HG03039 (cell line): ENCODE results near the gene LSM7.

Experiments
- ATAC-seq: cut with Tn5 transposase; IDR thresholded peaks from one replicate; pipeline ENCODE4 v1.9.1; 2021; ENCODE audit warnings: mild to moderate bottlenecking, moderate library complexity; ENCODE audit not compliant: unreplicated experiment

Gene LSM7

GRCh38 chr19:2305452-2306280 is 22.7 kb downstream of the LSM7 start:
- ATAC-seq, result no peak

GRCh38 chr19:2303211-2303798 is 25.1 kb downstream of the LSM7 start:
- no peak for ATAC-seq

GRCh38 chr19:2302319-2303210 is 25.8 kb downstream of the LSM7 start:
- ATAC-seq, result no peak

- ATAC-seq, result no peak
These were observed 27.9 kb downstream of the LSM7 start for GRCh38 chr19:2300533-2300932.

GRCh38 chr19:2296141-2296540 is 32.2 kb downstream of the LSM7 start:
- no peak for ATAC-seq

- no peak for ATAC-seq
These were observed 33.6 kb downstream of the LSM7 start for GRCh38 chr19:2294687-2295335.

- ATAC-seq, result no peak
These were observed 37.1 kb downstream of the LSM7 start for GRCh38 chr19:2291185-2291751.

GRCh38 chr19:2290441-2291184 is 37.8 kb downstream of the LSM7 start:
- no peak for ATAC-seq

- no peak for ATAC-seq
These were observed 38.5 kb downstream of the LSM7 start for GRCh38 chr19:2289714-2290435.

GRCh38 chr19:2288818-2289713 is 39.3 kb downstream of the LSM7 start:
- no peak for ATAC-seq

- ATAC-seq, result no peak
These were observed 40.0 kb downstream of the LSM7 start for GRCh38 chr19:2288338-2288817.

GRCh38 chr19:2287585-2288337 is 40.6 kb downstream of the LSM7 start:
- no peak for ATAC-seq

- no peak for ATAC-seq
These were observed 41.8 kb downstream of the LSM7 start for GRCh38 chr19:2286402-2287140.

GRCh38 chr19:2283835-2284507 is 44.4 kb downstream of the LSM7 start:
- no peak for ATAC-seq

GRCh38 chr19:2282862-2283237 is 45.5 kb downstream of the LSM7 start:
- ATAC-seq, result no peak
